Measurements from ENCODE around the gene CCDC91. TPM values are rescaled to one million over a fixed set of nuclear protein-coding genes. Genes with fewer than 3 reads are reported as not detected.

Gene CCDC91
- polyA plus RNA-seq, 6 donors from 2014 or later, result 49.6 to 82.9 (median 68.4) TPM

- Mint-ChIP-seq H3K9me3 (peaks cover 0 to 15% (median 6%) of the 10 kb centered on the region in 7 donors), H3K4me1 (peaks cover 0 to 13% (median 6%) of the 10 kb centered on the region in 3 donors), H3K27me3 (no peaks in the 10 kb centered on the region), H3K4me3 (no peak overlapping the region), H3K36me3 (peaks cover 26 to 34% of the 10 kb centered on the region in 2 donors), H3K27ac (no peak overlapping the region)
- no peak for DNase-seq
- ATAC-seq (ENCODE audit: low read depth in 2 of 2), result no peak
These were observed 88.2 kb downstream of the CCDC91 start for GRCh38 chr12:28278499-28278898.

- no peak for DNase-seq
- Mint-ChIP-seq H3K4me1 (peaks cover 0 to 13% (median 6%) of the 10 kb centered on the region in 3 donors), H3K9me3 (peaks cover 0 to 20% (median 6%) of the 10 kb centered on the region in 7 donors), H3K36me3 (peaks cover 26 to 37% of the 10 kb centered on the region in 2 donors), H3K4me3 (no peak overlapping the region), H3K27ac (peak overlapping the region in 1 of 6 donors; percentile 79), H3K27me3 (no peaks in the 10 kb centered on the region)
- no peak for ATAC-seq (ENCODE audit: low read depth in 2 of 2)
These were observed 88.7 kb downstream of the CCDC91 start for GRCh38 chr12:28278960-28279359.

- ATAC-seq (ENCODE audit: low read depth in 2 of 2), result no peak
- Mint-ChIP-seq H3K4me1 (peaks cover 0 to 21% (median 6%) of the 10 kb centered on the region in 3 donors), H3K36me3 (peaks cover 32 to 74% of the 10 kb centered on the region in 2 donors), H3K9me3 (peaks cover 12 to 75% (median 46%) of the 10 kb centered on the region in 7 donors), H3K4me3 (no peak overlapping the region), H3K27ac (no peak overlapping the region), H3K27me3 (no peaks in the 10 kb centered on the region)
- no peak for DNase-seq
These were observed 96.1 kb downstream of the CCDC91 start for GRCh38 chr12:28286352-28286751.

GRCh38 chr12:28290262-28290661, 100.0 kb downstream of the CCDC91 start:
- H3K27ac Mint-ChIP-seq, result peak overlapping the region in 1 of 6 donors; percentile 2
- H3K4me3 Mint-ChIP-seq, result peak overlapping the region in 1 of 8 donors; percentile 47
- no peak for DNase-seq
- H3K27me3 Mint-ChIP-seq, result no peaks in the 10 kb centered on the region
- H3K4me1 Mint-ChIP-seq, result peaks cover 5 to 39% (median 19%) of the 10 kb centered on the region in 3 donors
- peaks cover 48 to 61% of the 10 kb centered on the region in 2 donors for H3K36me3 Mint-ChIP-seq
- ATAC-seq (ENCODE audit: low read depth in 2 of 2), result no peak
- peaks cover 12 to 73% (median 54%) of the 10 kb centered on the region in 7 donors for H3K9me3 Mint-ChIP-seq

GRCh38 chr12:28292699-28293098, 102.4 kb downstream of the CCDC91 start:
- Mint-ChIP-seq H3K36me3 (peaks cover 43 to 44% of the 10 kb centered on the region in 2 donors), H3K27ac (no peak overlapping the region), H3K4me3 (no peak overlapping the region), H3K27me3 (no peaks in the 10 kb centered on the region), H3K4me1 (peaks cover 5 to 30% (median 19%) of the 10 kb centered on the region in 3 donors), H3K9me3 (peaks cover 12 to 60% (median 38%) of the 10 kb centered on the region in 7 donors)
- DNase-seq (no peak), ATAC-seq (ENCODE audit: low read depth in 2 of 2) (no peak)

GRCh38 chr12:28294300-28294699, 104.0 kb downstream of the CCDC91 start:
- Mint-ChIP-seq H3K27ac (peak overlapping the region in 3 of 6 donors; percentile 63 to 83 (median 77)), H3K4me1 (peaks cover 5 to 24% (median 18%) of the 10 kb centered on the region in 3 donors)
- DNase-seq, result peak; percentile 5

GRCh38 chr12:28296287-28296686, 106.0 kb downstream of the CCDC91 start:
- H3K27me3 Mint-ChIP-seq, result no peaks in the 10 kb centered on the region
- H3K27ac Mint-ChIP-seq, result no peak overlapping the region
- no peak for DNase-seq
- peaks cover 0 to 25% (median 8%) of the 10 kb centered on the region in 7 donors for H3K9me3 Mint-ChIP-seq
- peaks cover 5 to 26% (median 17%) of the 10 kb centered on the region in 3 donors for H3K4me1 Mint-ChIP-seq
- ATAC-seq (ENCODE audit: low read depth in 2 of 2), result no peak
- H3K36me3 Mint-ChIP-seq, result peaks cover 16 to 18% of the 10 kb centered on the region in 2 donors
- H3K4me3 Mint-ChIP-seq, result no peak overlapping the region

More at GRCh38 chr12:28294300-28294699, 104.0 kb downstream of the CCDC91 start:
- H3K9me3 Mint-ChIP-seq, result peaks cover 7 to 44% (median 23%) of the 10 kb centered on the region in 7 donors
- H3K27me3 Mint-ChIP-seq, result no peaks in the 10 kb centered on the region
- H3K4me3 Mint-ChIP-seq, result peak overlapping the region in 3 of 8 donors; percentile 41 to 69 (median 58)
- H3K36me3 Mint-ChIP-seq, result peaks cover 27 to 28% of the 10 kb centered on the region in 2 donors
- peak; percentile 58 to 61 for ATAC-seq (ENCODE audit: low read depth in 2 of 2)

GRCh38 chr12:28303192-28303591, 112.9 kb downstream of the CCDC91 start:
- H3K27me3 Mint-ChIP-seq, result no peaks in the 10 kb centered on the region
- H3K9me3 Mint-ChIP-seq, result peaks cover 0 to 4% (median 0%) of the 10 kb centered on the region in 7 donors
- H3K4me1 Mint-ChIP-seq, result peaks cover 3 to 8% (median 4%) of the 10 kb centered on the region in 3 donors
- H3K36me3 Mint-ChIP-seq, result peaks cover 16 to 21% of the 10 kb centered on the region in 2 donors
- ATAC-seq (ENCODE audit: low read depth in 2 of 2) (no peak), DNase-seq (no peak)
- H3K4me3 Mint-ChIP-seq, result no peak overlapping the region
- H3K27ac Mint-ChIP-seq, result no peak overlapping the region

GRCh38 chr12:28306535-28306934, 116.3 kb downstream of the CCDC91 start:
- H3K4me1 Mint-ChIP-seq, result peaks cover 0 to 3% (median 0%) of the 10 kb centered on the region in 3 donors
- peaks cover 0 to 5% (median 0%) of the 10 kb centered on the region in 7 donors for H3K9me3 Mint-ChIP-seq
- H3K27ac Mint-ChIP-seq, result no peak overlapping the region
- H3K36me3 Mint-ChIP-seq, result peaks cover 48 to 53% of the 10 kb centered on the region in 2 donors
- DNase-seq, result no peak
- no peaks in the 10 kb centered on the region for H3K27me3 Mint-ChIP-seq
- no peak overlapping the region for H3K4me3 Mint-ChIP-seq
- ATAC-seq (ENCODE audit: low read depth in 2 of 2), result no peak

- no peaks in the 10 kb centered on the region for H3K4me1 Mint-ChIP-seq
- H3K4me3 Mint-ChIP-seq, result no peak overlapping the region
- peak overlapping the region in 1 of 6 donors; percentile 12 for H3K27ac Mint-ChIP-seq
- ATAC-seq (ENCODE audit: low read depth in 2 of 2), result no peak
- DNase-seq, result no peak
- H3K27me3 Mint-ChIP-seq, result no peaks in the 10 kb centered on the region
- peaks cover 48 to 62% of the 10 kb centered on the region in 2 donors for H3K36me3 Mint-ChIP-seq
- H3K9me3 Mint-ChIP-seq, result peaks cover 0 to 11% (median 3%) of the 10 kb centered on the region in 7 donors
These were observed 118.6 kb downstream of the CCDC91 start for GRCh38 chr12:28308891-28309290.

GRCh38 chr12:28313631-28314030, 123.4 kb downstream of the CCDC91 start:
- Mint-ChIP-seq H3K36me3 (peaks cover 47 to 79% of the 10 kb centered on the region in 2 donors), H3K4me3 (no peak overlapping the region), H3K27me3 (no peaks in the 10 kb centered on the region)

GRCh38 chr12:28316049-28316448, 125.8 kb downstream of the CCDC91 start:
- DNase-seq, result no peak
- Mint-ChIP-seq H3K27me3 (no peaks in the 10 kb centered on the region), H3K36me3 (peaks cover 24 to 64% of the 10 kb centered on the region in 2 donors), H3K4me1 (no peaks in the 10 kb centered on the region), H3K27ac (peak overlapping the region in 1 of 6 donors; percentile 39), H3K9me3 (peaks cover 4 to 40% (median 16%) of the 10 kb centered on the region in 7 donors), H3K4me3 (no peak overlapping the region)
- ATAC-seq (ENCODE audit: low read depth in 2 of 2), result no peak

More at GRCh38 chr12:28313631-28314030, 123.4 kb downstream of the CCDC91 start:
- Mint-ChIP-seq H3K9me3 (peaks cover 4 to 40% (median 16%) of the 10 kb centered on the region in 7 donors), H3K27ac (no peak overlapping the region), H3K4me1 (no peaks in the 10 kb centered on the region)
- DNase-seq (no peak), ATAC-seq (ENCODE audit: low read depth in 2 of 2) (no peak)

- Mint-ChIP-seq H3K4me3 (no peak overlapping the region), H3K4me1 (no peaks in the 10 kb centered on the region), H3K9me3 (peaks cover 4 to 29% (median 13%) of the 10 kb centered on the region in 7 donors), H3K27ac (no peak overlapping the region), H3K27me3 (no peaks in the 10 kb centered on the region), H3K36me3 (peaks cover 16 to 54% of the 10 kb centered on the region in 2 donors)
- DNase-seq, result no peak
- no peak for ATAC-seq (ENCODE audit: low read depth in 2 of 2)
These were observed 128.0 kb downstream of the CCDC91 start for GRCh38 chr12:28318273-28318672.

- DNase-seq, result no peak
- Mint-ChIP-seq H3K9me3 (peaks cover 4 to 18% (median 9%) of the 10 kb centered on the region in 7 donors), H3K27ac (no peak overlapping the region), H3K4me1 (no peaks in the 10 kb centered on the region), H3K36me3 (peaks cover 16 to 34% of the 10 kb centered on the region in 2 donors), H3K4me3 (no peak overlapping the region), H3K27me3 (no peaks in the 10 kb centered on the region)
- no peak for ATAC-seq (ENCODE audit: low read depth in 2 of 2)
These were observed 130.1 kb downstream of the CCDC91 start for GRCh38 chr12:28320353-28320752.

All from naive B cell (primary cell).